ENCODE results near the gene RPL18A. TPM values are rescaled to one million over a fixed set of nuclear protein-coding genes. Genes with fewer than 3 reads are reported as not detected.

RPL18A gene
- total RNA-seq, 1 donor from 2014 or later, result 767 TPM

- intact Hi-C loops (cut with micrococcal nuclease), result no loop called here
- Histone ChIP-seq H3K4me3 (no peak within 1 kb of the TSS), H3K27me3 (ENCODE audit: low read depth) (peaks cover 84% of the 10 kb centered on the region), H3K36me3 (no peaks in the 10 kb centered on the region), H3K4me1 (no peaks in the 10 kb centered on the region), H3K9me3 (replicated peaks) (no peaks in the 10 kb centered on the region), H3K27ac (replicated peaks) (no peak within 1 kb of the TSS)
- DNase-seq, result no peak
- TF ChIP-seq CTCF (IDR thresholded peaks at IDR 0.05; ENCODE audit: borderline replicate concordance), result no peak
Measured at GRCh38 chr19:17821190-17821589, 38.5 kb upstream of the RPL18A start, which contains the start of gene INSL3. Gene INSL3, minus strand, starts transcription at chr19:17821519. Its CDS starts 13 bp downstream, at chr19:17821506.

- peaks cover 87% of the 10 kb centered on the region for H3K27me3 ChIP-seq (ENCODE audit: low read depth)
- no peak overlapping the region for H3K4me3 ChIP-seq
- no peak for DNase-seq
- intact Hi-C loops (cut with micrococcal nuclease), result no loop called here
- H3K4me1 ChIP-seq, result no peaks in the 10 kb centered on the region
- H3K36me3 ChIP-seq, result no peaks in the 10 kb centered on the region
- no peaks in the 10 kb centered on the region for H3K9me3 ChIP-seq (replicated peaks)
- TF ChIP-seq CTCF (IDR thresholded peaks at IDR 0.05; ENCODE audit: borderline replicate concordance), result no peak
- H3K27ac ChIP-seq (replicated peaks), result no peak overlapping the region
Measured at GRCh38 chr19:17824339-17824738, 35.4 kb upstream of the RPL18A start.

- Histone ChIP-seq H3K4me1 (no peaks in the 10 kb centered on the region), H3K4me3 (no peak overlapping the region), H3K9me3 (replicated peaks) (no peaks in the 10 kb centered on the region), H3K36me3 (no peaks in the 10 kb centered on the region), H3K27me3 (ENCODE audit: low read depth) (peaks cover 93% of the 10 kb centered on the region), H3K27ac (replicated peaks) (no peak overlapping the region)
- intact Hi-C loops (cut with micrococcal nuclease), result no loop called here
- no peak for TF ChIP-seq CTCF (IDR thresholded peaks at IDR 0.05; ENCODE audit: borderline replicate concordance)
- DNase-seq, result no peak
Measured at GRCh38 chr19:17826508-17827056, 33.1 kb upstream of the RPL18A start.

GRCh38 chr19:17829855-17830566, 29.7 kb upstream of the RPL18A start:
- no peaks in the 10 kb centered on the region for H3K9me3 ChIP-seq (replicated peaks)
- TF ChIP-seq CTCF (IDR thresholded peaks at IDR 0.05; ENCODE audit: borderline replicate concordance), result no peak
- H3K4me1 ChIP-seq, result no peaks in the 10 kb centered on the region
- H3K27me3 ChIP-seq (ENCODE audit: low read depth), result peaks cover 95% of the 10 kb centered on the region
- no peak overlapping the region for H3K27ac ChIP-seq (replicated peaks)
- H3K36me3 ChIP-seq, result no peaks in the 10 kb centered on the region
- H3K4me3 ChIP-seq, result peak overlapping the region; percentile 34
- DNase-seq, result no peak
- intact Hi-C loops (cut with micrococcal nuclease), result no loop called here

- no peak for DNase-seq
- no peak overlapping the region for H3K27ac ChIP-seq (replicated peaks)
Measured at GRCh38 chr19:17830567-17831418, 28.9 kb upstream of the RPL18A start.

More at GRCh38 chr19:17830567-17831418, 28.9 kb upstream of the RPL18A start:
- intact Hi-C loops (cut with micrococcal nuclease), result no loop called here
- no peaks in the 10 kb centered on the region for H3K36me3 ChIP-seq
- no peak for TF ChIP-seq CTCF (IDR thresholded peaks at IDR 0.05; ENCODE audit: borderline replicate concordance)
- peak overlapping the region; percentile 34 for H3K4me3 ChIP-seq
- H3K9me3 ChIP-seq (replicated peaks), result no peaks in the 10 kb centered on the region
- H3K27me3 ChIP-seq (ENCODE audit: low read depth), result peaks cover 97% of the 10 kb centered on the region
- H3K4me1 ChIP-seq, result no peaks in the 10 kb centered on the region
